K562 treated with DMSO at 1 percent for 48 hours (cell line): ENCODE data around the gene NAV3. TPM values are rescaled to one million over a fixed set of nuclear protein-coding genes. Genes with fewer than 3 reads are reported as not detected.

Experiments used
- total RNA-seq: library from RNA; unstranded; fragments of 300-600 nt; gene quantifications from 2 replicates; pipeline ENCODE4 v1.2.3, GENCODE V29; 2022; ENCODE audit warnings: low replicate concordance; ENCODE audit errors: extremely low read depth

Gene NAV3, protein sequence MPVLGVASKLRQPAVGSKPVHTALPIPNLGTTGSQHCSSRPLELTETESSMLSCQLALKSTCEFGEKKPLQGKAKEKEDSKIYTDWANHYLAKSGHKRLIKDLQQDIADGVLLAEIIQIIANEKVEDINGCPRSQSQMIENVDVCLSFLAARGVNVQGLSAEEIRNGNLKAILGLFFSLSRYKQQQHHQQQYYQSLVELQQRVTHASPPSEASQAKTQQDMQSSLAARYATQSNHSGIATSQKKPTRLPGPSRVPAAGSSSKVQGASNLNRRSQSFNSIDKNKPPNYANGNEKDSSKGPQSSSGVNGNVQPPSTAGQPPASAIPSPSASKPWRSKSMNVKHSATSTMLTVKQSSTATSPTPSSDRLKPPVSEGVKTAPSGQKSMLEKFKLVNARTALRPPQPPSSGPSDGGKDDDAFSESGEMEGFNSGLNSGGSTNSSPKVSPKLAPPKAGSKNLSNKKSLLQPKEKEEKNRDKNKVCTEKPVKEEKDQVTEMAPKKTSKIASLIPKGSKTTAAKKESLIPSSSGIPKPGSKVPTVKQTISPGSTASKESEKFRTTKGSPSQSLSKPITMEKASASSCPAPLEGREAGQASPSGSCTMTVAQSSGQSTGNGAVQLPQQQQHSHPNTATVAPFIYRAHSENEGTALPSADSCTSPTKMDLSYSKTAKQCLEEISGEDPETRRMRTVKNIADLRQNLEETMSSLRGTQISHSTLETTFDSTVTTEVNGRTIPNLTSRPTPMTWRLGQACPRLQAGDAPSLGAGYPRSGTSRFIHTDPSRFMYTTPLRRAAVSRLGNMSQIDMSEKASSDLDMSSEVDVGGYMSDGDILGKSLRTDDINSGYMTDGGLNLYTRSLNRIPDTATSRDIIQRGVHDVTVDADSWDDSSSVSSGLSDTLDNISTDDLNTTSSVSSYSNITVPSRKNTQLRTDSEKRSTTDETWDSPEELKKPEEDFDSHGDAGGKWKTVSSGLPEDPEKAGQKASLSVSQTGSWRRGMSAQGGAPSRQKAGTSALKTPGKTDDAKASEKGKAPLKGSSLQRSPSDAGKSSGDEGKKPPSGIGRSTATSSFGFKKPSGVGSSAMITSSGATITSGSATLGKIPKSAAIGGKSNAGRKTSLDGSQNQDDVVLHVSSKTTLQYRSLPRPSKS (N-terminal part only)
- not detected in 2 replicates for total RNA-seq

DNA sequence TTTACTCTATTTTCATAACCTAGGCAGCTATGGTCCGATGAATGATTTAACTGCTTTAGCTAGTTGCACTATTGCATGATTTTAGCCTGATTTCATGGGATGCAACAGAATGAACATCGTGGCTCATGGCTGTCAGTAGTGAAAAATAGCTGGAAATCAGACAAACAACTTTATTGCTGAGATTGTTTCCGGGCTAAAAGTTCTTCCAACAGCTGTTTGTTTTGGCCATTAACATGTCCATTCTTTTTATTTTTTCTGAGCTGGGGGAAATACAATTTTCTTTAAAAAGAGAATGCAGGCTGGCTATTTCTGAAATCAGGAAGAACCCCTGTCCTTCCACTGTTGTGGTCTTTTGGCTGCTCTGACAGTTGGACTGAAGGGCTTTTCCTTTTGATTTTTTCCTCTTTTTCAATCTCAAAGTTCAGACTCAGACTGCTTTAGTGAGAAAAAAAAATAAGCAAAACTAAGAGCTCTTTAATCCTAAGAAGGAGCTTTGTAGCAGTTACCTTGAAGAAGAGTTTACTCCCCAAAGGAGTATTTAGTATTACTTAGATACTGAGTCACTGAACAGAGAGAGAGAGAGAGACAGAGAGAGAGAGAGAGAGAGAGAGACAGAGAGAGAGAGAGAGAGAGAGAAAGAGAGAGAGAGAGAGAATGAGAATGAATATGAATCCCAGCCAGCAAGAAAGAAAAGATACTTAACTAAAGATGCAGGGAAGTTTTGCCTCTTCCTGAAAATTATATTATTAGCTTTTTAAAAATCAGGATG is at the start of gene NAV3:
Gene NAV3, plus strand, starts transcription at position 312 of the 769 bp plus-strand sequence. CDS start 568 bp downstream, outside the sequence.

